IPS-NIHi7 (cell line): ENCODE results near the gene COMMD6.
A peak's percentile ranks its signal among the peaks of the same experiment; 100 is the strongest.

Experiments
- DNase-seq: peaks from one replicate; pipeline ENCODE4 v3.0.0; 2012; ENCODE audit warnings: mixed read lengths; ENCODE audit errors: extremely low spot score

Gene COMMD6

DNA sequence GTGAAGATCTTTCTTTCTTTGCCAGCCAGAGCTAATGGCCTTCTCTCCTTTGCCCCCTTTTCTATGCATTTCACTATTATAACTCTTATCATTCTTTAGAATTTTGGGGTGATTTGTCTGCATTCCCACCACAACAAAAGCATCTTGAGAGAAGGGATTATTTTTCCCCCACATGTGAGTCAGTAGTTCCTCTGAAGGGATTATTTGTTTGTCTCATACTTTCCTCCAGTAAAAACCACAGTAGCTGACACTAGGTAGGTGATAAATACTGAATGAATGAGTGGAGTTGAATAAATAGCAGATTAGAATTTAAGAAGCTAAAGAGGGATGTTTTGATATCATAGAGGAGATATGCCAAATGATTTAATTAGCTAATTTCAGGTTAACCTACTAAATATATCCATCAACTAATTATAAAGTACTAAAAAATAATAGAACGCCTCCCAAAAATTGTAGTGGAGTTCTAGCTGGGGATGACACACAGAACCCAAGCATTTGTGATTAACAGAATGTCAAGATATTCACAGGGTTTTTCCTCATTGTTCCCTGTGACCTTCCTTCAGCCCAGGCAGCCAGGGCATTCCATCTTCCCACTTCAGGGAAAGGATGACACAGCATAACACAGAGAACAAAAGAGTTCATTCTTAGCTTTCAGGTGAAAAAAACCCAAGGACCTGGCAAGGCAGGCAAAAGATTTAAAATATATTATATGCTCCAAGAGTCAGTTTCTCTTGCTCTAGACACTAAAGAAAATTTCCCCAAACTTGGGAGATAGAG, 52.2 kb downstream of the COMMD6 start:
- peak; percentile 17 for DNase-seq

DNA sequence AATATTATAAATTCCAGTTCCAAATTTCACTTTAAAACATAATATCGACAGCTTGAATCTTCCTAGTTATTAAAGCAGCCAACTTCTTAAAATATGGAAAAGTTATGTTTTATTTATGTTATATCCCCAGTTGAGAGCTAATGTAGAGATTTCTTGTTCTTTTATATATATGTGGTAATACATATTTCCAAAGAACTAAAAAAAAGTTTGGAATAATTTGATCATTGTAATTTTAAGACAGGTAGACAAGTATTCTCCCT, 54.9 kb downstream of the COMMD6 start:
- no peak for DNase-seq

DNA sequence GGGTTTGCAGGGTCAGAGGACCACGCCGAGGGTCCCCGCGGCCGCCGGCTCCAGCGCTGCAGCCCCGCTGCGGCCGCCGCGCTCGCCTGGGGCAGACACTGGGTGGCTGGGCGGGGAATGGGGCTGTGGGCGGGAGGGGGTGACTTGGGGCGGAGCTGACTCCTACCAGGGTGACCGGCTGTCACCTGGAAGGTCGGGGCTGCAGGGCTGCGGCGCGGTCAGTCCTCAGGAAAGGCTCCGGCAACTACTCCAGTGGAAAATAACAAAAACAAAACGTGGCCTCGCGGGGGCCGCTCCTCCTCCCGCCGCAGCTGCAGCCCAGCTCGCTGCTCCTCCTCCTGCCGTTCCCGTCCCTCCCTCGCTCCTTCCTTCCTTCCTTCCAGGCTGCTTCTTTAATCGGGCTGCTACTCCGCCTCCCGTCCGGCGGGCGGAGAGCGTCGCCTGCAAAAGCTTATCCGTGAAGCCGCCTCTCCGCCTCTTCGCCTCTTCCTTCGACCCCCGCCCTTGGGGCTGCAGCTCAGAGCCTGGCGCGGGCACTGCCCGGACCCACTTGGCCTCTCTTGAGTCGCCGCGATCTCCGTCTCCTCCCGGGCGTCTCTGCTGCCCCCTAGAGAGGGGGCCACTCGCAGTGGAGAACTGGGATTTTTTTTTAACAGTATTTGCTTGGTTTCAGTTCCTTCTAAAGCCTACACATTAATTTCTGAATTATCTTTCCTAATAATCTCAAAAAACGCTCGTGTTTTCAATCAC, 55.4 kb downstream of the COMMD6 start, which contains the start of gene TBC1D4:
TBC1D4 (minus strand) TSS at position 100 of the 750 bp plus-strand sequence. CDS start 402 bp downstream, outside the sequence.
- peak; percentile 89 for DNase-seq

DNA sequence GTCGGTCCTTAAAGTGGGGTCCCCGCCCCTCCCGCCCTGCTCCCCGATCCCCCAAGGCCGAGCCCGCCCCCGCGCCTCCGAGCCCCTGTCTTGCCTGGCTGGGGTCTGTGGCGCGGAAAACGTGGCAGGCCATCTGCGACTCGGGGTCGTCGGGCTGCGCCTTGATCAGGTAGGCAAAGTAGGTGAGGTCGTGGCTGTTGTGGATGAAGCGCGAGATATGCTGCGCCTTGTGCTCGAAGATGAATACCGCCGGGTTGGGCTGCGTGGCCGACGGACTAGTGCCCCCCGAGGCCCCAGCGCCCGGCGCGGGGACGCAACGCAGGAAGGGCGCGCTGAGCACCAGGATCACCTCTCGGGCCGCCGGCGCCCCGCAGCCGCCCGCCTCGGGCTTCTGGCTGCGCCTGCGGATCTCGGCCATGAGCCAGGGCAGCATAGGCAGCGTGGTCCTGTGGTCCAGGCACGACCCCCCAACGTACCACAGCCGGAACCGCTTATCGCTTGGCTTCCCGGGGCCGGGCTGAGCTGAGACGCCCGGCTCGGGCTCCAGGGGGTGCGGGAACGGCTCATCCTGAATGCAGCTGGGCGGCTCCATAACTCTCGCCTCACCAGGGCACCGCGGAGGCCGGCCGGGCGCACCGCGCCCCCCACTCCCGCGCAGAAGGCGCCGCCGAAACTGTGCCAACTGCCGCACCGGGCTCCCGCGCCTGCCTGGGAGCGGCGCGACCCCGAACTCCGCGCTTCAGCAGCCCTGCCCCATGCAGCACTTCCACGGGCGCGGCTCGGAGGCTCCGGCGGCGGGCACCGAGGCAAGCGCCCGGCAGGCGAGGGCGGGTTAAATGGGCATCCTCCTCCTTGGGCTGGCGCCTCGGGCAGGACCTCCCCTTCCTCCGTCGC, 56.2 kb downstream of the COMMD6 start:
- peak; percentile 23 for DNase-seq

DNA sequence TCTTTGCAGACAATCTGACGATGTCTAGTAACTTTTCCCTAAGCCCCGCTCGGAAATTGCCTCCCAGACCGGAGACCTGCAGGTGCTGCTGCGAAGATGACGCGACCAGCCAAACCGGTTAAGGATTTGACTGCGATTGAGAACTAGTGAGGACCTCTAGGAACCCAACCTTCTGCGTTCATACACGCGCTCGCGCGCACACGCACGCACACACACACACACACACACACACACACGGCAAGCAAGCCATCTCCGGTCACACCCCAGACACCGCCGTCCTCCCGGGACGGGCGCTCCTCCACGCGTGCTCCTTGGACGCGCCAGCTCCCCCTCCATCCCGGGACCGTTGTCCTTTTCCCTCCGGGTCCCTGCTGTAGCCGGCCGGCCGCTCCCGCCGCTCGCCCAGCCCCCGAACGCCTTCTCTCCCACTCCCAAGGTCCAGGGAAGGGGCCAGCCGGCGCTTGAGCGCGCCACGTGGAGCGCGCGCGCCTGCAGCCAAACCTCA, 56.9 kb downstream of the COMMD6 start:
- DNase-seq, result peak; percentile 47

DNA sequence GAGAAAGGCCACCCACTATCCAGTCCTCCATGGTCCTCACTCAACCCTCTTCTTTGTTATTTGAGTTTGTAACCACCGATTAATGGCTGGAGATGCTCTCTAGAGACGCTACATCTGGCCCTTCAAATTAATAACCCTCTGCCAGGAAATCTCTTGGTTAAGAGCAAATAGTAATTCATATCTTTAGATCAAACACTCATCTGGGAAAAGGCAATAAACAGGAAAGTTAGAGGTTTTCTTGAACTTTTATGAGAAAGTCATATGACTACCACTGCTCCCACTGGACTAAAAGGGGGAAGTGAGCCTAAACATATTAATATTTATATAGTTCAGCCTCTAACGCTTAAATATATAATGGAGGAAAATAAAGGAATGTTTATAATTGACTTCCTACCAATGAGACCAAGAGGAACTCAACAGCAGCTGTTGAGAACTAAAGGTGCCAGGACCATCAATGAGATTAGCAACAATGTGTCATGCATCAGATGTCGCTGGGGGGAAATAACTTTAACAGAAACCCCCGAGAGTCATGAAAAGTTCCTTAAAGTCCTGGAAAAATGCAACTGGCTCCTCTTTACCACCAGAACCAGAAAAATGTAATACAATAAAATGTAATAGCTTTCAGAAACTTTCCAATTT, 58.4 kb downstream of the COMMD6 start:
- no peak for DNase-seq

DNA sequence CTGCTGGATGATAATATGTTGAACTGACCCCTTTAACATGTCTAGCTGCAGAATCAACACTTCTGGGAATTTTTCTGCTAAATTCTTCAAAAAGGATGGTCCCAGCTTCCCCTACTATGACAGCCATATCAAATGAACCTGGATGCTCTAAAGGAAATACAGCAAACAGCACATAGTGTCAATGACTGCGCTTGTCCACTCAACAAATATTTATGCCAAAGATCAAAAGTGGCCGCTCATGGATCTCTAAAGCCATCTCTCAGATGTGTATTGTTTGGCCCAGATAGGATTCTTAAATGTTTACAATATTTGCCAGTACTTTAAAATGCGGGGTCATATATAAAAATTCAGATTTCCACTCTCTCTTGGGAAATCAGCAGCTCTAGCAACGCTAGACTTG, 59.0 kb downstream of the COMMD6 start:
- no peak for DNase-seq
